Germinal center (tissue), 1 donor: ENCODE measurements around the gene LMCD1.
"Not testable (repeated sequence)": the region's sequence is repeated elsewhere in the genome, so short reads cannot be mapped to it uniquely, and the experiment has no call there.

ENCODE experiments used
- DNase-seq: peaks from one replicate; pipeline ENCODE4 v3.0.0; 2012; ENCODE audit warnings: mixed read lengths, low spot score

Gene LMCD1

DNA sequence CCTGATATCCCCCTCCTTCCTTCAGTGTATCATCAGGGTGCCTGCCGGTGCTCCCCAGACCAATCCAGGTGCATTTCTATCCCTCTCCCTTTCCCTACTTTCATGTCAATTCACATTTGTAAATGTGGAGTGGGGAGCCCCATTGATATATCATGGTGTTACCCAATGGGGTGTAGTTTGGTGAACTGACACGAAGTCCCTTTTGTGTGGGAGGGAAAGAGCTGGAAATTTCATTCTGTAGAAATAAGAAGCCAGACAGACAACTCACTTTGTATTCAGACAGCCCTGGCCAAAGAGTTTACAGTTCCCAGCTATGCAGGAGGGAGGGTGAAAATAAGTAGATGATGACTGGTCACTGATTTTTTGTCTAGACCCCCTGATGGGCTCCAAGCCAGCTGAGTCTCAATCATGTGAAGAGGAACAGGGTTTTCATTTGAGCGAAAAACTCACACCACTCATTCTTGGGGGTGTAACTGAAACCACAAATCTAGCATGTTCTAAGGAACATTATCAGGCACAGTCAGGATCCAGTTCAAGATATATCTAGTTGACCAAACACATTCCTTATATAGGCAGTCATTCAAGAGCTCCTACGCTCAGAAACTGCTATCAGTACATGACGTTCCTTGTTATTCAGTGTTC, 58.9 kb downstream of the LMCD1 start:
- no peak for DNase-seq

DNA sequence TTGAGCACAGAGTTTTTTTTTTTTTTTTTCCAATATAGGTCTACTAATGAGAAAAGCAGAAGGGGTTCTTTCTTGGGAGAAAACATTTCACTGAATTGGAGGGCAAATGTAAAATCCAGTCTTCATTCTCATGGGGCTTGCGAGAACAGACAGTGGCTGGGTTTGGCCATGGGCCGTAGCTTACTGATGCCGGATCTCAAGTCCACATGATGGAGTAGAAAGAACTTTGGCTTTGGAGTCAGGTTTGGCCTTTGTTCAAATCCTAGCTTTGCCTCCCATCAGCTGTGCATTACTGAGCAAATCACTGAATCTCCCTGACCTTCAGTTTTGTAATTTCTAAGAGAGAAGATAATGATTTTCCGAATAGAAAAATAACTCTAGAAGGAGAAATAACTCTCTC, 59.7 kb downstream of the LMCD1 start:
- no peak for DNase-seq

DNA sequence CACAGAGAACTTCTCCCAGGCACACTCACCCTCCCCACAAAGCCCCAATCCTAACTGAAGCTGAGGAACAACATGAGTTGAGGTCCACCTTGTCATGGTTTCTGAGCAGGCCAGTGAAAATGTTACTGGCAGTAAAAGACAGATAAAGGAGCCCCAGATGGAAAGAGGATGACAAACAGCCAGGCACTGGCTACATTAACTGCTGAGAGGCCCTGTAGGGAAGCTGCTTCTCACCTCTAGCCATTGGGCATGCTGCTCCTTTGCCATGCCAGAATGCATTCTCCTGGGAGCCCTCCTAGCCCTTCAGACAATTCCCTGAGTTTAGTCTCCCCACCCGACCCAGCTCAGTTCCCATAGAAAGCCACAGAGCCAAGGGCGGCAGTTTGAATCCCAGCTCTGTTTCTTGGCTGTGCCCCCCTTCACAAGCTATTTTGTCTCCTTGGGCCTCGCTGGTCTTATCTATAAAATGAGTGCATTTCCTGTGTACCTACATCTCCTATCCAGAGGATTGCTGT, 60.5 kb downstream of the LMCD1 start:
- no peak for DNase-seq

DNA sequence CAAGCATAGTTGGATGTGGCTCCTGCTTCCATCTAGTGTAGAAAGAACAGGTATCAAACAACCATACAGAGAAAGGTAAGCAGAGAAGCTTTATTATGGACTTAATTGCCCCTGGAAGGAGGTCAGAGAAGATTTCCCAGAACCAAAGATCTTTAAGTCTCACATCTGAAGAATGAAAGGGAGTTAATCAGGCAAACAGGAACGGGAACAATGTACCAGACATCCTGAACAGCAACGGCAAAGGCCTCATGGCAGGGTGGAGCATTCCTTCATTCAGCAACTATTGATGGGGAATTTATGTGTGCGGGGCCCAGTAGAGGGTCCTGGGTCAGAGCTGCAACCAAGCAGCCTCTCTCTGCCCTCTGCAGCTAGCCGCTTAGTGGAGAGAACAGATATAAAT, 61.5 kb downstream of the LMCD1 start:
- no peak for DNase-seq

DNA sequence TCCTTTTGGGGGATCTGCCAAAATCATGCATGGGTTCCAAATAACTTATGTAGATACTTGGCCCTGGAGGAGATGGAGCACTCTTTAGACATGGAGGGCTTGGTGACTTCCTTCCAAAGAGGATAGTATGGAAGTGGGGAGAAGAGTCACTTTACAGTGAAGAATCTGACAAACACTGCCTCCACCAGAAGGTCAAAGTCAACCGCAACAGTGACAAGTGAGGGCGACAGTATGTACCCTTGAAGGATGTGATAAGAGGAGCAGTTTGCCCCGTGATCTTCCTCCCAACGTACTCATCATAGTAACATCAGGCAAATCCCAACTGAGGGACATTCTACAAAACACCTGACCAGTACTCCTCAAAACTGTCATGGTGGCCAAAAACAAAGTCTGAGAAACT, 62.0 kb downstream of the LMCD1 start:
- no peak for DNase-seq

DNA sequence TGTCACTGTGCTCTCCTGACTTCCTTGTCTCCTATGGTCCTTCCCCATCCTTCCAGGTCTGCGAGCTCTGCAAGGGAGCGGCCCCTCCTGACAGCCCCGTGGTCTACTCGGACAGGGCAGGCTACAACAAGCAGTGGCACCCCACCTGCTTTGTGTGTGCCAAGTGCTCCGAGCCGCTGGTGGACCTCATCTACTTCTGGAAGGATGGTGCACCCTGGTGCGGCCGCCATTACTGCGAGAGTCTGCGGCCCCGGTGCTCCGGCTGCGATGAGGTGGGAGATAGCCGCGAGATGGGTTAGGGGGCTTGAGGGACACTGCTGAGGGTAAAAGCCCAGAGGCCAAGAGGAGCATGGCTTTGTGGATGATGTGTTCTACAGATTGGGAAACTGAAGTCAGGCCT, 63.8 kb downstream of the LMCD1 start:
- DNase-seq = no peak

DNA sequence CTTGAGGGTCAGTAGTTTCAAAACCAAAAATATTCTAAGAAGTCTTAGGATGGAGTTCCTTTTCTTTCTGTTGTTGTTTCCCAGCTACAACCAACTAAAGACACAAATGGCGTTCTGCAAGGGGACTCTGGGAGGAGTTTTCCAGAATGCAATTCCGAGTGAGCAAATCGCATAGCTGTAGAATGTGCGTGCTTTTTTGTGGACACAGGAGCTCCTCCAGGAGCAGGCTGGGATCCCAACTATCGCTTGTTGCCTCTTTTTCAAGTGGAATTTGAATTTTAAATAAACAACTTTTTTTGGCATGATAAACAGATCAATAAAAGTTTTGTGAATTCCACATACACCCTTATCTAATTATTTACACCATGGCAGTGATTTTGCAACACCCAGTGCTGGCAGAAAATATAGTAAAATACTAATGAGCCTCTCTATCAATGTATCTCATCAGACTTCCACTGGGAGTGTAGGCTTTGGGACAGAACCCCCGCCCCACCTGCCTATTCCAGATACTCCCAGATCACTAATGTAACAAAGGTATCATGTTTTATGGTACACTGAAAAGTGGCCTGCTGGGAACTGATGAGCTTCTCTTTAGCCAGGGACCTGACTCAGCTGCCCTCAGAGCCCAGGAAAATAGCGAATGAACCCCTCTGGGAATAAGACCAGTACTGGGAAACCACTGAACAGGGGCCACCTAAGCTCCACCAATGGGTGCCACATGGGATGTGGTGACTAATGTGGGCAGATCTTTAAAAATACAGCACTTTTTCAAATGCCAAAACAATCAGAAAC, 66.4 kb downstream of the LMCD1 start:
- no peak for DNase-seq

DNA sequence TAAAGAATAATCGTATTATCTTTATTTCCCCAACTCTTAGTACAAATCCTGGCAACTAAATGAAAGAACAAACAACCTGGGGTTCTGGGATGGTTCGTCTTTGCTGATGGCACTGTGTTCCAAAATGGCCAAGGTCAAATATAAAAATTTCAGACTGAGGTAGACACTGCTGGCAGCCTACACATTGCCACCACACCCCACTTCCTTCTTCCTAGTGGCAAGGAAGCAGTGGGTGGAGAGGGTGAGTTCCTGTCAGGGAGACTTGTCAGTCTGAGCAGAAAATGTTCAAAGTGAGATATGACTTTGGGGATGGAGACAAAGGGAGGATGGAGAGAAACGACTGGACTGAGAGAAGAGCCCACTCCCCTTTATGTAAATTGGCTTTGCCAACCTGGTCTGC, 69.6 kb downstream of the LMCD1 start:
- no peak for DNase-seq

DNA sequence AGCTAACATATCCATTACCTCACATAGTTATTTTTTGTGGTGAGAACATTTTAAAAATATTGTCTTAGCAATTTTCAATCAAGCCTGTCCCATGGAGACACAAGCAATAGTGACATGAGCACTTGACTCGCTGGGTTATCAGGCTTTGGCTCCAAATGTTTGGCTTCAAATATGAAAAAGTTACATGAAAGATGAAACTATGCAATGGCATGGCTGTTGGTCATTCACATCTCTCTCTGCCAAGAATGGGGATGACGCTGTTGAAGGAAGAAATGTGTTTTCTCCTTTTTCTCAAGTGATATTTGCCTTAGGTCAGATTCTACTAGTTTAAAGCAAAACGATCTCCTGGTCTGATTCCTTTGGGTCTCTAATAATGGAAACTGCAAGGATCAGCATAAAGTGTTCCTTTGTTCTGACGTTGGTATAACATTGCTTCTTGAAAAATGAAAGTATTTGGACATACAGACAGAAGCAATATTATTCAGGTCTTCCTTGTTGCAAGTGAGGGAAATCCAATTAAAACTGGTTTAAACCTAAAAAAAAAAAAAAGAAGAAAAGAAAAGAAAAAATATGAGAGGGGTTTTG, 71.8 kb downstream of the LMCD1 start:
- DNase-seq = no peak

DNA sequence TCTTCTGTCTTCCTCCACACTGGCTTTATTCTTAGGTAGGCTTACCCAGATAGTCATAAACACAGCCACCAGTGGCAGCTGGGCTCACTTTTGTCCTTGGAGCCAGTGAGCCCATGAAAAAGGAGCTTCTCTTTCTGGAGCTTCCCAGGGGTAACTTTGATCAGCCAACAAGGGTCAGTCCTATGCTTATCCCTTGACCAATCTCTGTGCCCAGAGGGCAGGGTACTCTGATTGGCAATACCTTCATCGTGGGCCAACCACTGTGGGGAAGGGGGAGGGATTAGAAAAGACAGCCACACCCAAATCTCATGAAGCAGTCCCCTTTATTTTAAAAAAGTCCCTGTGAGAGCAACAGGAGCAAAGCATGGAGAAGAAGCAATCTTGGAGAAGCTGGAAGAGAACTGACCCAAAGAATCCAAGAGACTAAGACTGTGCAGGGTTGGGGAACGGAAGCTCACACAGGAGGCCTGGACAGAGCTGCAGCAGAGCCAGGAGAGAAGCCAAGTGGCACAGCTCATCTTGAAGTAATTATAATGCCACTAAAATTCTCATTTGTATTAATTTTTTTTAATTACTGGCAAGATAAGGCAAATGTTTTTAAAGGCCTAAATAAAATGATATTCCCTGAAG, 72.5 kb downstream of the LMCD1 start:
- no peak for DNase-seq

DNA sequence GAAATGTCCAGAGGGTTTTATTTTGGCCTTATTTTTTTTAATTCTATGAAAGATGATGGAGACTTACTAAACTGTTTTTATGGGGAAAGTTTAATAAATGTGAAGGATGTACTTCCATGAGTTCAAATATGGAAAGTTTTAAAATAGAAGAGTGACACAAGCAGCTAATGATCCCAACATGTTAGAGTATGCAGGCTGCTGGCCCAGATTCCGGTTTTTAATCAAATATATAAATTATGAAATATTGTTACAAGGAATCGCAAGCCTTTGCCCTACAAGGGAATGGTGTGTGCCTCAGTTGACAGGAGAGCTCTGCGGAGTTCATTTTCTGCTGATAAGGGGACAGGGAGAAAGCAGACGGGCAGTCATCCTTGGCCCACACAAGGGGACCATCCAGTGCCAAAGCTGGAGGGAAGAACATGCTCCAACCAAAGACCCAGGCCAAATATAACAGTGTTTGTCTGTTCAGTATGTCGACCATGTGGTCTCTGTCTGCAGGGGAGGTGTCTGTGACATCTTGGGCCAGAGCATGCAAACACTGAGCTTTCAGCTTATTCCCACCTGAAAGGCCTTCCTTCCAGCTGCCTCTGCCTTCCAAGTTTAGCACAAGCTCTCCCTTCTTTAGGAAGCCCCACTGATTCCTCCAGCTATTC, 73.2 kb downstream of the LMCD1 start:
- no peak for DNase-seq

DNA sequence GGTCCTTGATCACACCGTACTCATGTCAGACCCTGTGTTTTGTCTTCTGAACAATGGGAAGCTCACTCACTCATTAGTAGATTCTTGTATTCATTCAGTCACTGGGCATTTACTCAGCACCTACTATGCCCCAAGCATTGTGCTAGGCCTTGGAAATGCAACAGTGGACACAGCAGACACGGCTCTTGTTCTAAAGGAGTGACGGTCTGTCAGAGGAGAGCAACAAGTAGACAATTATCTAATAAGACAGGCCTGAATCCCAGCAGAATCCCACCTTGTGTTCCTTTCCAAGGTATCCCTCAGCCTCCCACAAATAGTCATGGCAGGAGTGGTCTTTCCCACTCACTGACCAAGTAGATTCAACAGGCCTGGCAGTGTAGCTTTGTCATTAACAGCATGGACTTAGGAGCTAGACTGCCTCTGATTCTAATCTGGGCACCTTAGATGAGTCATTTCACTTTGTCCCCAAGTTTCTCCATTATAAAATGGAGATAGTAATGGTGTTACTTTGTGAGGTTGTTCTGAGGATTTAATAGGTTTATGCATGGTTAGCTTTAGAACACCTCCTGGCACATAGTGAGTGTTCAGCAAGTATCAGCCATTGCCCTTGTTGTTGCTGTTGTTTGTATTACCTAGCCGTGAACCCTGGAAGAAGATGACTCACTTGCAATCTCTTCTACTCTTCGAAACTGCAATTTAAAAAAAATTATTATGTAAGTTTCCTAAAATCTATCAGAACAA, 73.9 kb downstream of the LMCD1 start:
- no peak for DNase-seq

DNA sequence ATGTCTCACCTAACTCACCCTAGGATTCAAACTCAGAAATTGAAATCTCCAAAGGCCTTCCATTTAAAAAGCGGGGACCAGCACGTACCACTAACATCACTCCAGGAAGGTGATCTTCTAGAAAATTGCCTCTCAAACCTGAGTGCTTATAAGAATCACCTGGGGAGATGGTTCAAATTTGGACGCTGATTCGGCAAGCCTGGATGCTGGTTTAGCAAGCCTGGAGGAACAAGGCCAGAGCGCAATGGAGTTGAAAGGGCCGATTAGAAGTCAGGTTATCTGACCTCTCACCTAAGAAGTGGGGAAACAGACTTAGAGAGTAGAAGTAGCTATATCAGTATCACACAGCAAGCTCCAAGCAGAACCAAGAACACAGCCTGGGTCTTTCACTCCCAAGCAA, 74.8 kb downstream of the LMCD1 start:
- no peak for DNase-seq

DNA sequence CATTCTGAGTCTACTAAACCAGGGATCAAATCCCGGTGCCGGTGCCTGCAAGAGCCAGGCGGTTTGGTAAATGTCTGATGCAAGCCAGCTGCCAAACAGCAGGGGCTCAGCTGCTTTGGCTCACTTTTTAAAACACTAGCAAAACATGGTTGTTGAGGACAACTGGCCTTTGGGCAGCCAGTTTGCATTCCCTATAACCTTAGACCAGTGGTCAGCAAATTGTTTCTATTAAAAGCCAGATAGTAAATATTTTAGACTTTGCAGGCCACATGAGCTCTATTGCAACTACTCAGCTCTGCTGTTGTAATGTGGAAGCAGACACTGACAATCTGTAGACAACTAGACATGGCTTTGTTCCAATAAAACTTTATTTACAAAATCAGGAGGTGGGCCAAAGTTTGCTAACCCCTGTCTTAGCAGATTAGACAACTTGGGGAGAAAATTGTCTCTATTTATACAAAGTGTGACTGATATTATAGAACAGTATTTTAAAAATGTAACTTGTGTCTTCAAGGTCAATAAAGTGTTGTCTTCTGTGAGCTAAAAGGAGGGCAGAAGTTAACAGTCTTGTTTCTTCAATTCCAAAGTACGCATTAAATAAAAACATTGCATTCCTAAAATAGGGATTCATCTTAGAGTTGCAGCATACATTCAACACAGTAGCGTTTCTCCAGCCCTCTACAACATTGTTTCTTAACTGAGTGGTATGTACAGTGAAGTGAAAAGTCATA, 75.4 kb downstream of the LMCD1 start:
- DNase-seq = no peak

DNA sequence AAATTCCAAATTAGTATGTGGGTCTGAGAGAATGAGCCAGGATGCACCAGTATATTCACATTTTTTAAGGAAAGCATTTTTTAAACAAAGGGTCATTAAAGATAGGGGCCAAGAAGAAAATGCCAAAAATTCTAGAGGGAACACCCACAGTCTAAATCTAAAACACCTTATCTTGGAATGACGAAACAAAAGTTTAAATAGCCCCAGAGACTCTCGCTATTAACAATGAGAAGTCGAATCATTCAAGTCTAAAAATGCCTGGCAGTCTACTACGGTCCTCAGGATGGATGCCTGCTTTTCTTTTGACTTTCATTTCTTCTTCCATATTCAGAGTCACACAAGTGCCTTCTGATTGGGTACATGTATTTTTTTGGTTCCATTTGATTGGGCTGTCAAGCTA, 76.7 kb downstream of the LMCD1 start:
- no peak for DNase-seq

DNA sequence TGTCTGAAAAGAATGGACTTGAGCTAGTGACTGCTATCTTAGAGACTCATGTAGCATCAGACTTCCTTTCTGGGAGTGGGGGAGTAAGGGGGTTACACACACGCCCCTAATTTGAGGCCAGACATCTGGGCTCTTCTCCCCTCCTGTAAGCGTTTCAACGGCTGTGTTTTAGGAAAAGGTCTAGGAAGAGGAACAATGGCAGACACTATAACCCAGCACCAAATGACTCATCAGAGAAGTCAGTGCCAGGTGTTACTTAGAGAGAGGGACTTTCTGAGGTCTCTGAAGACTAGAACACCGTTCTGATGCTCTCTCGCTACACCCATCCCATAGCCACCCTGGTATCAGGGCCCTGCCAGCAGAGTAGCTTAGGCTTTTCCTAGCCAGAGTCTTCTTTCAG, 77.5 kb downstream of the LMCD1 start:
- no peak for DNase-seq

DNA sequence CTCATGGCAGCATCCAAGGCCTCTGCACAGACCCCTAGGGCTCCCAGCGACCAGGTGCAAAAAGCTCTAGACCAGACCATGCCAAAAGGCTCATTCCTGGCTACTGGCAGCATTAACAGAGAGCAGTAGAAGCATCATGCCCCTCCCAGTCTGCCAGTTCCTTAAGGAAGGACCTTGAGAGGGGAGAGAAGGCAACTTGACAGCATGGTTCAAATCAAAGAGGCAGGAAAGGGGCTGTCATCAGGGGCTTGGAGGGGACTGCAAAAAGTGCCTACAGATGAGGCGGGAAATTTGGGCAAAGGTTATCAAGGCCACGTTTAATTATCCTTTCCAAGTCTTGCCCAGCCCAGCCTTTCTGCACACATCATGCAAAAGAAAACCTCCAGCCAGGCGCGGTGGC, 78.3 kb downstream of the LMCD1 start:
- no peak for DNase-seq

DNA sequence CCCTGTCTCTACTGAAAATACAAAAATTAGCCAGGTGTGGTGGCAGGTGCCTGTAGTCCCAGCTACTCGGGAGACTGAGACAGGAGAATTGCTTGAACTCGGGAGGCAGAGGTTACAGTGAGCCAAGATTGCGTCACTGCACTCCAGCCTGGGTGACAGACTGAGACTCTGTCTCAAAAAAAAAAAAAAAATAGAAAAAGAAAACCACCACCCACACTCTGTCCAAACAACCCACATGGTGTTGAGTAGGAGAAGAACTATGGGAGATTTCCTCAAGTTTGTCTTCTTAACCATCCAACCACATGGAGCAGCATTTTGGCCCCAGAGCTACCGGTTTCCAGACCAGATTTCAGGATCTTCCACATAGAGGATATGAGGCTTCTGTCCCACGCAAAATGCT, 78.8 kb downstream of the LMCD1 start:
- DNase-seq = not testable (repeated sequence)

DNA sequence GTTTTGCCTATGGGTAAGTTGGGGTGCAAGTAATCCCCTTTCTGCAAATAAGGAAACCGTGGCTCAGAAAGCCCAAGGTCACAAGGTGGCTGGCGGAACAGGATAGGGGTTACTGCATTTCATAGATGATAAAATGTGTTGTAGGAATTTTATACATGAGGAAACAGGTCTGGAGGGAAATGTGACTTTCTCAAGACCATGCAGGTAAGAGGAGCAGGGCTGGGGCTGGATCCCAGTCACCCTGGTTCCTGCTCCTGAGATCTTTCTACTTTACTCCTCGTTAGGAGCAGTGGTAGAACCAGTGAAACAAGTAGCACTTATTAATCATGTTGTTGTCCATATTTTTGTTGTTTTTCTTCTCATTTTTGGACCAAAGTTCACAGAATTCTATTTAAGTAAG, 79.8 kb downstream of the LMCD1 start:
- DNase-seq = no peak

DNA sequence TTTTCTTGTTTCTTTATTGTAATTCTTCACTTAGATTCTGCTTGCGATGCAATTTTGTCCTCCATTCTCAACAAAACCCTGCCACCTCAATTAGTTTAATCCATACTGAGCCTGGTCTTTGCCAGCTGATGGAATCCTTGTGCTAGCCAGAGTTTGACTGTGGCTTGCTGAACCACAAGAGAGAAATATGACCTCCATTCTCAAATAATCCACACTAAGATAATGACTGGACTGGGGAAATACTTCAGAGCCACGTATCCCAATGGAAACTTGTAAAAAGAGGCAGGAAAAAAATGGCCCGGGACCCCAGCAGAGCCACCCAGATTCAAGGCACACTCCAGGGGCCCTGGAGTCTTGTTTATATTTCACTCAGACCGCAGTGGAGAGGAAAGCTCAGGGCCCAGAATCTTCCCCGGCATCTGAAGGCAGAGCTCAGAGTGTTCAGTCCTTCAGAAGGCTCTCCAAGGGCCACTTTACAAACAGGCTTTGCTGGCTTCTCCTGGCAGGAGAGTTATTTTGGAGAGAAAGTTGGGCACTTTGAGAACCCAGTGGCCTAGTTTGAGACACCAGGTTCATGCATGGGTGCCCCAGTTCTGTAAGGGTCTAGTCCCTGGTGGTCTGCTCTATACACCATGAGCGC, 80.3 kb downstream of the LMCD1 start:
- DNase-seq = no peak
